K562 (cell line): ENCODE data around the gene SEC11A. TPM values are rescaled to one million over a fixed set of nuclear protein-coding genes. Genes with fewer than 3 reads are reported as not detected.

Source experiments
- CEBPB ChIP-seq: fragments of 450-650 bp; IDR thresholded peaks from 2 replicates; pipeline ENCODE4 v1.6.1; 2016; ENCODE audit warnings: missing genetic modification characterization, missing compliant biosample characterization
- CREB3L1 ChIP-seq: fragments of 450-650 bp; IDR thresholded peaks from 2 replicates; pipeline ENCODE4 v1.6.1; 2014; ENCODE audit warnings: low read depth, mild to moderate bottlenecking, moderate library complexity, borderline replicate concordance
- ETS1 ChIP-seq: conservative IDR thresholded peaks from 2 replicates; pipeline ENCODE4 v1.6.1; 2011; ENCODE audit warnings: low read depth, mild to moderate bottlenecking, low read length; ENCODE audit not compliant: control insufficient read depth
- FOXJ3 ChIP-seq: sonication (generic); formaldehyde crosslinking; IDR thresholded peaks from 2 replicates; pipeline ENCODE4 v1.4.0; 2020; ENCODE audit warnings: mild to moderate bottlenecking, missing genetic modification reagents
- GTF2A2 ChIP-seq: IDR thresholded peaks from 2 replicates; pipeline ENCODE4 v1.6.1; 2016; ENCODE audit warnings: mild to moderate bottlenecking, missing genetic modification characterization, missing compliant biosample characterization
- JUNB ChIP-seq: fragments of 450-650 bp; formaldehyde crosslinking; conservative IDR thresholded peaks from 2 replicates; pipeline ENCODE4 v1.4.0; 2020; ENCODE audit warnings: mild to moderate bottlenecking
- KLF1 ChIP-seq: fragments of 450-650 bp; IDR thresholded peaks from 2 replicates; pipeline ENCODE4 v1.6.1; 2016; ENCODE audit warnings: missing genetic modification characterization, missing compliant biosample characterization
- NR0B1 ChIP-seq: fragments of 450-650 bp; IDR thresholded peaks from one replicate; pipeline ENCODE4 v1.6.1; 2018; ENCODE audit warnings: mild to moderate bottlenecking, moderate library complexity; ENCODE audit not compliant: partially characterized antibody
- NR3C1 ChIP-seq: sonication (generic); formaldehyde crosslinking; IDR thresholded peaks from 2 replicates; pipeline ENCODE4 v1.8.1; 2022; ENCODE audit warnings: missing genetic modification reagents
- SREBF1 ChIP-seq: fragments of 150-350 bp; IDR thresholded peaks from 2 replicates; pipeline ENCODE4 v1.6.1; 2014; ENCODE audit warnings: antibody characterized with exemption, low read depth, low read length, borderline replicate concordance
- SRSF7 ChIP-seq: fragments of 200-400 bp; formaldehyde crosslinking; optimal IDR thresholded peaks from 2 replicates; pipeline ENCODE3; 2017; ENCODE audit warnings: mild to moderate bottlenecking, low read depth, low read length
- TAF1 ChIP-seq: IDR thresholded peaks from 2 replicates; pipeline ENCODE4 v1.6.1; 2011; ENCODE audit warnings: mild to moderate bottlenecking, low read length, moderate library complexity; ENCODE audit not compliant: insufficient read depth, control insufficient read depth, severe bottlenecking; ENCODE audit errors: extremely low read depth
- YY1 ChIP-seq, 3 experiments: IDR thresholded peaks; 2 replicates each; pipeline ENCODE4 v1.6.1; 2011; ENCODE audit warnings: low read length in 2 of 3, mild to moderate bottlenecking in 2 of 3, moderate library complexity in 2 of 3, borderline replicate concordance in 1 of 3, control low read depth in 1 of 3, low read depth in 1 of 3; ENCODE audit not compliant: insufficient read depth in 3 of 3, insufficient replicate concordance in 2 of 3, control insufficient read depth in 1 of 3, insufficient read length in 1 of 3; ENCODE audit errors: extremely low read depth in 1 of 3
- ZBTB26 ChIP-seq: fragments of 450-650 bp; formaldehyde crosslinking; IDR thresholded peaks from 2 replicates; pipeline ENCODE4 v1.4.0; 2022; ENCODE audit warnings: missing genetic modification characterization
- ZNF174 ChIP-seq: fragments of 250-450 bp; sonication (Bioruptor Pico); IDR thresholded peaks from 2 replicates; pipeline ENCODE4 v1.4.0; 2020; ENCODE audit warnings: mild to moderate bottlenecking
- ZNF274 ChIP-seq: IDR thresholded peaks from 2 replicates; pipeline ENCODE4 v1.6.1; 2011; ENCODE audit warnings: low read depth, mild to moderate bottlenecking, low read length, moderate library complexity, borderline replicate concordance
- ZNF280B ChIP-seq: fragments of 250-450 bp; sonication (Bioruptor Pico); IDR thresholded peaks from 2 replicates; pipeline ENCODE4 v1.5.1; 2021; ENCODE audit warnings: mild to moderate bottlenecking
- ZNF511 ChIP-seq: sonication (generic); formaldehyde crosslinking; IDR thresholded peaks from 2 replicates; pipeline ENCODE4 v1.8.0; 2022; ENCODE audit warnings: mild to moderate bottlenecking, missing genetic modification reagents
- ZNF76 ChIP-seq: fragments of 250-450 bp; sonication (Bioruptor Pico); IDR thresholded peaks from 2 replicates; pipeline ENCODE4 v1.4.0; 2020; ENCODE audit warnings: mild to moderate bottlenecking, moderate library complexity, borderline replicate concordance
- polyA plus RNA-seq, 8 experiments: library from polyadenylated mRNA; depleted of rRNA in 4 of 8; stranded (reverse) in 5 of 8; unstranded in 3 of 8; fragments of >200 nt; fragmentation: Nextera tagmentation in 2 of 8; fragmentation: Illumina TruSeq in 1 of 8; extraction: Ambion mirVana in 2 of 8; extraction: Trizol in 1 of 8; gene quantifications; 2 replicates each; pipeline versions ENCODE4 v1.2.1 to v1.2.3, GENCODE V29; 2011 to 2014; ENCODE audit warnings: inconsistent platforms in 1 of 8, missing spikeins in 1 of 8
- total RNA-seq, 7 experiments: library from RNA; depleted of rRNA in 6 of 7; stranded (reverse); fragments of >200 nt in 6 of 7; fragmentation: Illumina TruSeq in 2 of 7; extraction: Trizol in 2 of 7; gene quantifications; 2 replicates each; pipeline versions ENCODE4 v1.2.1 to v1.2.3, GENCODE V29; 2011 to 2021; ENCODE audit warnings: low replicate concordance in 1 of 7

The SEC11A gene
- total and polyA plus RNA-seq, 9 of the 15 experiments (the other 6 are each of a cell fraction or from before 2014, with no cell fraction given): 175 to 310 (median 229) TPM

- TF ChIP-seq TAF1 (peak; percentile 39), ZNF511 (CRISPR knock-in tag) (no peak), ZNF174 (CRISPR knock-in tag) (no peak), KLF1 (tag) (no peak), GTF2A2 (tag) (no peak), YY1 (IDR thresholded peaks at IDR 0.05; ENCODE audit: borderline replicate concordance in 1 of 3, control insufficient read depth in 1 of 3, extremely low read depth in 1 of 3, insufficient read depth in 3 of 3, insufficient read length in 1 of 3, insufficient replicate concordance in 2 of 3, low read depth in 1 of 3, low read length in 2 of 3) (no peak), ZNF76 (CRISPR knock-in tag) (no peak), NR3C1 (CRISPR knock-in tag) (no peak), NR0B1 (no peak), ZBTB26 (no peak), SRSF7 (no peak), ZNF274 (no peak), FOXJ3 (no peak), JUNB (CRISPR knock-in tag) (no peak), CREB3L1 (peak; percentile 63), ZNF280B (CRISPR knock-in tag) (no peak), ETS1 (no peak), SREBF1 (no peak), CEBPB (tag) (peak; percentile 91)
These were observed 19.0 kb upstream of the SEC11A start (continued) for GRCh38 chr15:84734794-84735479.
